ENCODE results near the gene PEX11G.

- no peak for TF ChIP-seq CTCF (IDR thresholded peaks at IDR 0.05)
- TF ChIP-seq POLR2A (IDR thresholded peaks at IDR 0.05), result no peak
Observed at GRCh38 chr19:7509625-7510024, 20.8 kb upstream of the PEX11G start.

All from body of pancreas (tissue), 4 donors.